ENCODE measurements around the gene SLC1A7.

Gene SLC1A7

DNA sequence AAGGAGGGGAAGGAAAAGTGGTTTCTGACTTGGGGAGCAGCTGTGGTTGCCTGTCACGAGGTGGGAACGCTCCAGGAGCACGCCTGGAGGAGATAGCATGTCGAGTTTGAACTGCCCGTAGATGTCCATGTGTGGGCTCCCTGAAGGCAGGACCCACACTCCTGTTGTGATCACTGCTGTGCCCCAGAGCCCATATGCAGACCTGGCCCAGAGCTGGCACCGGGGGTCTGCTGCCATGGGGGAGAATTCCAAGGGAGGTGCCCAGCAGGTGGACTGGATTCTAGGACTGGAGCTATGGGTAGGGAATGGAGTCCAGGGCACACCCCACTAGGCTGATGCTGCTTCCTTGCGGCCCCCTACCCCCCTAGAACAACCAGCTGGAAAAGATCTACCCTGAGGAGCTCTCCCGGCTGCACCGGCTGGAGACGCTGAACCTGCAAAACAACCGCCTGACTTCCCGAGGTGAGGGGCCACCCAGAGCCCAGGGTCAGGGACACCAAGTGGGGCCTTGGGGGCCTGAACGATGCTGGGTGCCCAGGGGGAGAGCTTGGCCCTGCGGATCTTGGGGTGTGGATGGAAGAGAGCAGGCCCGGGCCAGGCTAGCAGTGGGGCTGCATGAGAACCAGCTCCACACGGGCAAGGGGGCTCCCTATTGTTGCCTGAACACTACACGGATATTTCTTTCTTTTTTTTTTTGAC lies 71.1 kb downstream of the SLC1A7 start:
- in situ Hi-C loops (cut with HindIII; ENCODE audit: low sequenced_read_pairs), result no loop called here
- H3K4me3 ChIP-seq (ENCODE audit: low read depth, low read length), result no peak overlapping the region
- DNase-seq (ENCODE audit: low read depth), result no peak

DNA sequence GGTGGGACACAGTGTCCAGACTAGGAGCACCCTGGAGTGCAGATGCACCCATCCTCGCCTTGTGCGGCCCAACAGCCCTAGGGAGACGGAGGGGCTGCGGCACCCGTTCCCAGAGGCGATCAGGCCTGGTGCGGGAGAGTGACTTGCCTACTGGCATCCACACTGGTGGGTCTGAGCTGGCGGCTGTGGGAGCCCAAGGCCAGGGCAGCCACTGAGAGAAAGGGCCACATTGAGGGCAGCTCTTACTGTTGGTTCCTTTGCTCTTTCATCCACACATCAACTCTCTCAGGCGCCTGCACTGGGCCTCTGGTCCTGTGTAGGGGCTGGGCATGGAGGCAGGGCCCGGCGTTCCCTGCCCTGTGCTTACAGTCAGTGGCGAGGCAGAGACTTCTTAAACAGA lies 71.8 kb downstream of the SLC1A7 start:
- TF ChIP-seq CTCF (IDR thresholded peaks at IDR 0.05; ENCODE audit: low read depth, low read length, missing control alignments), result no peak
- H3K4me3 ChIP-seq (ENCODE audit: low read depth, low read length), result no peak overlapping the region
- in situ Hi-C loops (cut with HindIII; ENCODE audit: low sequenced_read_pairs), result no loop called here
- DNase-seq (ENCODE audit: low read depth), result no peak

More for the DNA sequence above, 71.1 kb downstream of the SLC1A7 start:
- no peak for TF ChIP-seq CTCF (IDR thresholded peaks at IDR 0.05; ENCODE audit: low read depth, low read length, missing control alignments)

- no peak overlapping the region for H3K4me3 ChIP-seq (ENCODE audit: low read depth, low read length)
- in situ Hi-C loops (cut with HindIII; ENCODE audit: low sequenced_read_pairs), result no loop called here
- DNase-seq (ENCODE audit: low read depth), result no peak
- TF ChIP-seq CTCF (IDR thresholded peaks at IDR 0.05; ENCODE audit: low read depth, low read length, missing control alignments), result no peak
Measured at GRCh38 chr1:53069663-53070327, 72.6 kb downstream of the SLC1A7 start.

DNA sequence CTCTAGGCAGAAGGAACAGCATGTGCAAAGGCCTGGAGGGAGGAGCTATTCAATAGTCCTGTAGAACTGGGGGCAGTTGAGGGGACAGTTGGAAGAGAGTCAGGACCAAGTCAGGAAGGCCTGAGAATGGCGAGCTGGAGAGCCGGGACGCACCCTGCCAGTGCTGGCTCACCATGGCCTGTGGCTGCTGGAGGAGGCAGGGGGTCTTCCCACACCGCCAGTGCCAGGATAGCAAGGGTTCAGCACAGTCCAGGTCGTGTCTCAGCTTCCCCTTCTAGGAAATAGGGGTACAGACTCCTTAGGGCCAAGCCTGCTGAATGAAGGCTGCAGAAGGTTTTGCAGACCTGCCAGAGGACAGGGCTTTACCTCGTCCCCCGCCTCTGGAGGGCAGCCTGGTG lies 73.2 kb downstream of the SLC1A7 start:
- in situ Hi-C loops (cut with HindIII; ENCODE audit: low sequenced_read_pairs), result no loop called here
- no peak for DNase-seq (ENCODE audit: low read depth)
- no peak overlapping the region for H3K4me3 ChIP-seq (ENCODE audit: low read depth, low read length)
- no peak for TF ChIP-seq CTCF (IDR thresholded peaks at IDR 0.05; ENCODE audit: low read depth, low read length, missing control alignments)

DNA sequence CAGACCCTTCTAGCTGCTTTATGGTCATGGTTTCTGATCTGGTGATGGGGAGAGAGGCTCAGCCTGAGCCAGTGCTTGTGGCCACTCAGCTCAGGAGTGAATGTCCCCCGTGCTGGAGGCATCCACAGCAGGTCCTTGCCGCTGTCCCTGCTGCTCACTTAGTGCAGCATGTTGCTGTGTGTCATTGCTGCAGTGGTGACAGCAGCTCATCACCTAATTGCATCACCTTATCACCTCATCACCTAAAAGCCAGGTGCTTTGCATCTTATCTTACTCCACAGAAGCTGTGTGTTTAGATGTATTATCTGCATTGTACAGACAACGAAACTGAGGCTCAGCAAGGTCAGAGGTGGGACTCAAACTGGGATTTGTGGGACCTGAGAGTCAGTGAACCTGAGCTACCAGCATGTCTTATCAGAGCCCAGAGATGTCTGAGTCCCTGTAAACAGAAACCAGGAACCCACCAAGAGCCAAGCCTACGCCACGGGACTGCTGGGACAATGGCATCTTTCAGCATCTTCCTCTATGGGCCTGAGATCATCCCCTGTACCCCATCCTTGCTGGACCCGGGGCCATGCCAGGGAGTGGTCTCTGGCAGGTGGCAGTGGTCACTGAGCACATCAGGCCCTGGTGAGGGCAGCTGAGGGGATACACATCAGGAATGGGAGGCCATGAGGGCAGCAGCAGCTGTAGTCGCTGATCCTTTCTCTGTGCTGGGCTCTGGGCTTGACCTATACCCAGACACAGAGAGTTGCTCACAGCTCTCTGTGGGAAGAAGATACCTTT lies 73.9 kb downstream of the SLC1A7 start:
- in situ Hi-C loops (cut with HindIII; ENCODE audit: low sequenced_read_pairs), result no loop called here
- no peak overlapping the region for H3K4me3 ChIP-seq (ENCODE audit: low read depth, low read length)
- DNase-seq (ENCODE audit: low read depth), result no peak
- no peak for TF ChIP-seq CTCF (IDR thresholded peaks at IDR 0.05; ENCODE audit: low read depth, low read length, missing control alignments)

- in situ Hi-C loops (cut with HindIII; ENCODE audit: low sequenced_read_pairs), result no loop called here
- no peak overlapping the region for H3K4me3 ChIP-seq (ENCODE audit: low read depth, low read length)
- DNase-seq (ENCODE audit: low read depth), result no peak
- TF ChIP-seq CTCF (IDR thresholded peaks at IDR 0.05; ENCODE audit: low read depth, low read length, missing control alignments), result no peak
Measured at GRCh38 chr1:53067886-53068285, 74.6 kb downstream of the SLC1A7 start.
